OCI-LY1 (cell line): Measurements from ENCODE around the gene PIBF1.

Experiments used
- CTCF ChIP-seq: fragments of 200-600 bp; sonication (generic), shearing (Covaris generic); IDR thresholded peaks from 2 replicates; pipeline ENCODE4 v1.5.1; 2017; ENCODE audit warnings: mild to moderate bottlenecking, antibody characterized with exemption, low read length, moderate library complexity, mixed read lengths
- EZH2 ChIP-seq: fragments of 200-600 bp; sonication (generic), shearing (Covaris generic); IDR thresholded peaks from 2 replicates; pipeline ENCODE4 v1.8.0; 2017; ENCODE audit warnings: borderline replicate concordance, mixed run types, mild to moderate bottlenecking, antibody characterized with exemption, low read length, moderate library complexity, mixed read lengths

- TF ChIP-seq CTCF (no peak), EZH2 (no peak)
Measured at GRCh38 chr13:72740015-72740414, 41.9 kb upstream of the PIBF1 start.
